MV-4-11 (cell line): Measurements from ENCODE around the gene ARMC8.

Source experiments
- DNase-seq: peaks from one replicate; lab custom pipeline; 2025; lab: John Stamatoyannopoulos, UW

The ARMC8 gene

DNA sequence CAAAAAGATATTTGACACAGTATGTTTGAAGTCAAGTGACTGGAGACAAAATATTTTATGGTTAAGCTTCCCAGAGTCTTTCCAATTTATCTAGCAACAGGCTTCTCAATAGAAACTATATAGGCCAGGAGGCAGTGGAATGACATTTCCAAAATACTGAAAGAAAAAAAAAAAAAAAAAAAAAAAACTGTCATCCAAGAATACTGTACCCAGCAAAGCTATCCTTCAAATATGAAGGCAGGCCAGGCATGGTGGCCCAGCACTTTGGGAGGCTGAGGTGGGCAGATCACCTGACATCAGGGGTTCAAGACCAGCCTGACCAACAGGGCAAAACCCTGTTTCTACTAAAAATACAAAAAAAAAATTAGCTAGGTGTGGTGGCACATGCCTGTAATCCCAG lies 121.7 kb downstream of the ARMC8 start:
- no peak for DNase-seq

GRCh38 chr3:138310494-138310893 lies 123.4 kb downstream of the ARMC8 start:
- DNase-seq, result no peak

GRCh38 chr3:138314751-138315150 lies 127.7 kb downstream of the ARMC8 start:
- no peak for DNase-seq

GRCh38 chr3:138317687-138318086 lies 130.6 kb downstream of the ARMC8 start:
- no peak for DNase-seq

GRCh38 chr3:138323971-138324370 lies 136.9 kb downstream of the ARMC8 start:
- no peak for DNase-seq

GRCh38 chr3:138325990-138326389 lies 138.9 kb downstream of the ARMC8 start:
- no peak for DNase-seq

DNA sequence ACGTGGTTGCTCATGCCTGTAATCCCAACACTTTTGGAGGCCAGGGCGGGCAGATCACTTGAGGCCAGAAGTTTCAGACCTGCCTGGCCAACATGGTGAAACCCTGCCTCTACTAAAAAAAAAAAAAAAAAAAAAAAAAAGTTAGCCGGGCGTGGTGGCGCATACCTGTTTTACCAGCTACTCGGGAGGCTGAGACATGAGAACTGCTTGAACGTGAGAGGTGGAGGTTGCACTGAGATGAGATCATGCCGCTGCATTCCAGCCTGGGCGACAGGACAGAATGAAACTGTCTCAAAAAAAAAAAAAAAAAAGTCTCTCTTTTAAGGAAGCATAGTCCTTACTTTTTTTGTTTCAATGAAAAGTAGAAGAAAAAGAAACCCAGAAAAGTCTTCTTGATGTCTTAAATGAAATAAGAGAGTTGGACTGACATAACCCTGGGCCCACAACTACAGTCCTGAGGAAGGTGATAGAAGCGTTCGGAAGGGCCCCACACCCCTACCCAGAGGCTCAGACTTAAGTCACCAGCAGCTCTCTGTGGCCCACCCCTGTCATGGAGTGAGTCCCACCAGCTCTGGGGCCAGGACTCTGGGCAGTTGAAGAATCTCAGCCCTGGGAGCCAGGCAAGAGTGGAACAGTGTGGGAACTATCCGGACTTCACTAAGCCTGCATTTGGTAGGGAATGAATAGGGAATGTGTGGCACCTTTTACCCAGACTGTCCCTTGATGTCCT lies 139.9 kb downstream of the ARMC8 start:
- DNase-seq, result no peak

DNA sequence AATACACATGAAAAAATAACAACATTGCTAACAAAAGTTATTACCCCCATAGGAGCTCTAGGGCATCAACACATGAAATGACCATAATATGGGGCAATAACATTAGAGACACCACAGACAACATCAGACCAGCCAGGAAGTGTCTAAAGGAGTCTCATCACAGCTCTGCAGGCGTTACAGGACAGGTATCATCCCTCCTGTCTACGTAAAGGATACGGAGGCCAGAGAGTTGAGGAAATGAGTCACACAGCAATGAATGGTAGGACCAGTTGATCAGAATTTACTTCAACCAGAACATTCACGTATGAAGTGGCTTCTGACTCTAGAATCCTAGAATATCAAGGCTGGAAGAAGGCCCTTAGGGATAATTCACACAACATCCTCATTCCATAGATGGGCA lies 140.7 kb downstream of the ARMC8 start:
- DNase-seq, result no peak

GRCh38 chr3:138328341-138328740 lies 141.2 kb downstream of the ARMC8 start:
- peak; percentile 80 for DNase-seq

- DNase-seq, result peak; percentile 51
These were observed 142.3 kb downstream of the ARMC8 start, which contains the start of gene NME9 for GRCh38 chr3:138329127-138329983. NME9 (minus strand) TSS chr3:138329851; CDS start chr3:138329335, 516 bp downstream.

DNA sequence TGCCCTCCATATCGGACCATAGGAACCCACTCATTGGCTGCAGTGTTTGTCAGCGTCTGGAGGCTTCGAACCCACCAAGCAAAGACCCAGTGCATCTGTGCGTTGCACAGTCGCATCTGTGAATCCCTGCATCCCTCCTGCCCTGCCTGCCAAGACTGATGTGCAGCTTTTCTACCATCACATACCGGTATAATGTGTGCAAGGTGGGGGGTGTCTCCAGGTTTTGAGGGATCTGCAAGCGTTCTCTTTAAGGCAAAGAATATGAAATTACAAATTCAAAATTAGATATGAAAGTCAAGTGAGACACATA lies 142.8 kb downstream of the ARMC8 start:
- no peak for DNase-seq

- peak; percentile 15 for DNase-seq
These were observed 144.2 kb downstream of the ARMC8 start for GRCh38 chr3:138331143-138331894.

GRCh38 chr3:138332472-138333073 lies 145.5 kb downstream of the ARMC8 start:
- peak; percentile 50 for DNase-seq

- DNase-seq, result no peak
These were observed 147.5 kb downstream of the ARMC8 start for GRCh38 chr3:138334608-138335007.

- no peak for DNase-seq
These were observed 149.4 kb downstream of the ARMC8 start for GRCh38 chr3:138336454-138336999.

DNA sequence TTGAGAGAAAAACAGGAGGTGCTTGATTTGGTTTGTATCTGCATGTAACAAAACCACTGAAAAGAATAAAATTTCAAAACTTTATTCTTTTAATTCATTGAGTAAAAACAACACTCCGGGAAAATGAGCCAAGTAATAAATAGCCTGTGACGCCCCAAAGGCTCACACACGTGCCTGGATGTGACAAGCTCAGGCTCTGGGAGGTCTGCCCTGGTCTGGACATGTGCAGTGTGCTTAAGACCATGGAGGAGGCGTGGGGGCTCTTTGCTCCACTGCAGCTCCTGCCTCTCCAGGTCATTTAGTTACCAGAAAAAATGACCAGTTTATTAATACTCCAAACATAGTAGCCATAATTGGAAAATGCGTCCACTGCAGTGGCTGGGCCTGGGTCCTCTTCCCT lies 151.1 kb downstream of the ARMC8 start:
- DNase-seq, result no peak

GRCh38 chr3:138338811-138339210 lies 151.7 kb downstream of the ARMC8 start:
- DNase-seq, result no peak

GRCh38 chr3:138340511-138340910 lies 153.4 kb downstream of the ARMC8 start:
- DNase-seq, result no peak

GRCh38 chr3:138344754-138345153 lies 157.7 kb downstream of the ARMC8 start:
- DNase-seq, result no peak
